MM.1S (cell line): ENCODE data around the gene NGEF.

ENCODE experiments used
- DNase-seq: peaks from one replicate; pipeline ENCODE4 v3.0.0-alpha.2; 2015
- H2AFZ ChIP-seq: fragments of 300-600 bp; sonication (generic); 2 replicates; pipeline ENCODE4 v1.6.0; 2016; ENCODE audit warnings: antibody characterized with exemption, low read length
- H3F3A ChIP-seq: fragments of 300-600 bp; sonication (generic); 2 replicates; pipeline ENCODE4 v1.6.1; 2016; ENCODE audit warnings: mild to moderate bottlenecking, antibody characterized with exemption, low read length, moderate library complexity, mixed read lengths; ENCODE audit not compliant: insufficient read depth
- H3K27ac ChIP-seq: fragments of 300-600 bp; sonication (generic); 2 replicates; pipeline ENCODE4 v1.5.1; 2016; ENCODE audit warnings: mild to moderate bottlenecking, low read length
- H3K27me3 ChIP-seq: fragments of 300-600 bp; sonication (generic); replicated peaks from 2 replicates; pipeline ENCODE4 v1.6.0; 2016; ENCODE audit warnings: low read length; ENCODE audit not compliant: insufficient read depth
- H3K36me3 ChIP-seq: fragments of 300-600 bp; sonication (generic); replicated peaks from 2 replicates; pipeline ENCODE4 v1.6.1; 2016; ENCODE audit warnings: mild to moderate bottlenecking, low read length, mixed read lengths; ENCODE audit not compliant: insufficient read depth
- H3K4me1 ChIP-seq: fragments of 300-600 bp; sonication (generic); 2 replicates; pipeline ENCODE4 v1.6.1; 2016; ENCODE audit warnings: low read length, mixed read lengths
- H3K4me2 ChIP-seq: fragments of 300-600 bp; sonication (generic); 2 replicates; pipeline ENCODE4 v1.6.0; 2016; ENCODE audit warnings: low read depth, low read length
- H3K4me3 ChIP-seq: fragments of 300-600 bp; sonication (generic); 2 replicates; pipeline ENCODE4 v1.5.1; 2016; ENCODE audit warnings: low read length, mixed read lengths
- H3K79me2 ChIP-seq: fragments of 300-600 bp; sonication (generic); 2 replicates; pipeline ENCODE4 v1.6.1; 2016; ENCODE audit warnings: mixed run types, low read length, mixed read lengths
- H3K9ac ChIP-seq: fragments of 300-600 bp; sonication (generic); 2 replicates; pipeline ENCODE4 v1.6.1; 2016; ENCODE audit warnings: low read length, mixed read lengths
- H3K9me2 ChIP-seq: fragments of 300-600 bp; sonication (generic); replicated peaks from 2 replicates; pipeline ENCODE4 v1.6.1; 2016; ENCODE audit warnings: mild to moderate bottlenecking, low read length, mixed read lengths; ENCODE audit not compliant: insufficient read depth
- H3K9me3 ChIP-seq: fragments of 300-600 bp; sonication (generic); replicated peaks from 2 replicates; pipeline ENCODE4 v1.6.1; 2016; ENCODE audit warnings: mild to moderate bottlenecking, low read length, mixed read lengths; ENCODE audit not compliant: insufficient read depth
- H4K20me1 ChIP-seq: fragments of 300-600 bp; sonication (generic); 2 replicates; pipeline ENCODE4 v1.6.1; 2016; ENCODE audit warnings: mild to moderate bottlenecking, low read length, moderate library complexity, mixed read lengths; ENCODE audit not compliant: insufficient read depth
- EZH2 ChIP-seq: fragments of 300-600 bp; sonication (generic); optimal IDR thresholded peaks from 2 replicates; pipeline ENCODE3; 2017; ENCODE audit warnings: low read depth, mild to moderate bottlenecking, antibody characterized with exemption, low read length, mixed read lengths
- EZH2phosphoT487 ChIP-seq: fragments of 300-600 bp; sonication (generic); IDR thresholded peaks from 2 replicates; pipeline ENCODE4 v1.6.1; 2018; ENCODE audit warnings: antibody characterized with exemption, low read length
- TF ChIP-seq, protein P1 (sequence below): fragments of 300-600 bp; sonication (generic); IDR thresholded peaks from 2 replicates; pipeline ENCODE4 v1.5.1; 2016; ENCODE audit warnings: antibody characterized with exemption, low read length, mixed read lengths

The NGEF gene

DNA sequence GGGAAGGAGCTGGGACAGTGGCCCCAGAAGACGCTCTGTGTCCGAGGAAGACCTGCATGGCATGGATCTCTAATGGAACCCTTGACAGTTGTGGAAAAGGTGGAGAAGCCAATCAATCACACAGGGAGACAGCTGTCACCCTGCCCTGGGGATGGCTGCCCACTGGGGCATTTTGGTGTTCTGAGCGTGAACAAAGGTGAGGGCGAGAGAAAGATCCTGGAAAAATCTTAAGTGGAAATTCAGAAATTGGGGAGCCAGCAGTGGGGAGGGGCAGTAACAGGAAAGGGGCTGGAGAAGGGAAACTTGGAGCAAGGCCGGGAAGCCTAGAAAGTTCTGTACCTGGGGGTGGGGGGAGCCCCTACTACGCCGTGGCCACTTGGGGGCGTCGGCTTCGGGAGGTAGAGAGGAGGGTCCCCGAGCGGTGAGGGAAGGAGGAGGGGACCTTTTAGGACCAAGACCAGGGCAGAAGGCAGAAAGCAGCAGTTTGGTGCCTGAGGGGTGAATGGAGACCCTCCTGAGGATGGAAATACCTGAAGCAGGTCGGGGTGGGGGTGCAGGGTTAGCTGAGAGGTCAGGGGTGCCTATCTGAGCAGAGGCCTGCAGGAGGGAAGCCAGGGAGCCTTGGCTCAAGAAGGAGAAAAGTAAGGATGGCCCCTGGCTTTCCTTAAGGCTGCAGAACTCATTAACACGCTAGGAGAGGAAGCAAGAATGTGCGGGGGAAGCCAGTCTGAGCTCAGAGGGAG is 30.0 kb downstream of the NGEF start:
- Histone ChIP-seq H4K20me1 (no peaks in the 10 kb centered on the region), H3K27me3 (no peaks in the 10 kb centered on the region), H3K4me1 (no peaks in the 10 kb centered on the region), H3K9me2 (no peaks in the 10 kb centered on the region), H3K4me3 (no peak overlapping the region), H2AFZ (no peak overlapping the region), H3K9ac (no peak overlapping the region), H3K36me3 (no peaks in the 10 kb centered on the region), H3K79me2 (no peaks in the 10 kb centered on the region), H3K4me2 (no peak overlapping the region), H3K9me3 (no peaks in the 10 kb centered on the region), H3F3A (no peaks in the 10 kb centered on the region), H3K27ac (no peak overlapping the region)
- DNase-seq: no peak
- TF ChIP-seq EZH2 (no peak), EZH2phosphoT487 (no peak)
- TF ChIP-seq, protein P1, sequence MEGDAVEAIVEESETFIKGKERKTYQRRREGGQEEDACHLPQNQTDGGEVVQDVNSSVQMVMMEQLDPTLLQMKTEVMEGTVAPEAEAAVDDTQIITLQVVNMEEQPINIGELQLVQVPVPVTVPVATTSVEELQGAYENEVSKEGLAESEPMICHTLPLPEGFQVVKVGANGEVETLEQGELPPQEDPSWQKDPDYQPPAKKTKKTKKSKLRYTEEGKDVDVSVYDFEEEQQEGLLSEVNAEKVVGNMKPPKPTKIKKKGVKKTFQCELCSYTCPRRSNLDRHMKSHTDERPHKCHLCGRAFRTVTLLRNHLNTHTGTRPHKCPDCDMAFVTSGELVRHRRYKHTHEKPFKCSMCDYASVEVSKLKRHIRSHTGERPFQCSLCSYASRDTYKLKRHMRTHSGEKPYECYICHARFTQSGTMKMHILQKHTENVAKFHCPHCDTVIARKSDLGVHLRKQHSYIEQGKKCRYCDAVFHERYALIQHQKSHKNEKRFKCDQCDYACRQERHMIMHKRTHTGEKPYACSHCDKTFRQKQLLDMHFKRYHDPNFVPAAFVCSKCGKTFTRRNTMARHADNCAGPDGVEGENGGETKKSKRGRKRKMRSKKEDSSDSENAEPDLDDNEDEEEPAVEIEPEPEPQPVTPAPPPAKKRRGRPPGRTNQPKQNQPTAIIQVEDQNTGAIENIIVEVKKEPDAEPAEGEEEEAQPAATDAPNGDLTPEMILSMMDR: no peak

DNA sequence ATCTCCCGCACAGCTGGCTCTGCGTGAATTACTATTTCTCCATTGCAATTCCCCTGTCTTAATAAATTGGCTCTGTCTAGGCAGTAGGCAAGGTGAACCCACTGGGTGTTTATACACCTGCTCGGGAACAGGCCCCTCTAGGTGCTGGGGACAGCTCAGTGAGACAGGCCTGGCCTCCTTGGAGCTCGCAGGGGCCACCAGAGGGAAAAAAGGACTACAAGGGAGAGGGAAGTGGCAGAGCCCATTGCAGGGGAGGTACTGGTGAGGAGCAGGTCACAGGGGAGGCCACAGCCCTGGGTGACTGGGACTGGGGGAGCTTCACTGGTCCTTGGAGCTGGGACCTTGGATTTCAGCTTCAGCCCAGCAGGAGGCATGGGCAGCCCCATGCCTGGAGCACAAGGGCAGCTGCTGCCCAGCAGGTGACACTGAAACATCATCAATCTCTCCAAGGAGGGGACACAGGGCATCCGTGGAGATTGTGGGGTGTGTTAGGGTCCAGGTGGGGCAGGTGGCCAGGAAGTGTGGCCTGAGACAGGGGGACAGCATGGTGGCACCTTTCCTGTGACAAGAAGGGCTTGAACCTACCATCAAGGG is 31.2 kb downstream of the NGEF start:
- no peaks in the 10 kb centered on the region for H3K4me1 ChIP-seq
- H3K27me3 ChIP-seq: no peaks in the 10 kb centered on the region
- H2AFZ ChIP-seq: no peak overlapping the region
- H3K9me2 ChIP-seq: no peaks in the 10 kb centered on the region
- H3K9me3 ChIP-seq: no peaks in the 10 kb centered on the region
- H3K36me3 ChIP-seq: no peaks in the 10 kb centered on the region
- no peak overlapping the region for H3K9ac ChIP-seq
- H3K79me2 ChIP-seq: no peaks in the 10 kb centered on the region
- no peaks in the 10 kb centered on the region for H4K20me1 ChIP-seq
- H3F3A ChIP-seq: no peaks in the 10 kb centered on the region
- TF ChIP-seq, protein P1: no peak
- TF ChIP-seq EZH2: no peak
- TF ChIP-seq EZH2phosphoT487: no peak
- no peak overlapping the region for H3K4me2 ChIP-seq
- H3K4me3 ChIP-seq: no peak overlapping the region
- DNase-seq: no peak
- H3K27ac ChIP-seq: no peak overlapping the region

DNA sequence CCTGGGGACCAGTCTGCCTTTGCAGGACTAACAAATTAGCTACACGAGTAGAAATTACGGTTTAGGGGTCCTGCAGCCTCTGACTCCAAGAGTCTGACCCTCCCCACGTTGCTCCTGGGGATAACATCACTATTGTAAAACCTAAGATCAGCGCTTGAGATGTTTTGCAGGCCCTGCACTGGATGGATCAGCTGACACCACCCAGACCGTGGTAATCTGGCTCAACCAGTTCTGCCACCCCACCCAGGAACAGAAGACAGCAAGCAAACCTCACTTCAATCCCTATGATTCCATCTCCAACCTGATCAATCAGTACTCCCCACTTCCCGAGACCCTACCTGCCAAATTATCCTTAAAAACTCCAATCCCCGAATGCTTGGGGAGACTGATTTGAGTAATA is 31.7 kb downstream of the NGEF start:
- H3K4me2 ChIP-seq: no peak overlapping the region

More for the DNA sequence above, 31.7 kb downstream of the NGEF start:
- H3K4me1 ChIP-seq: no peaks in the 10 kb centered on the region
- H3K9me2 ChIP-seq: no peaks in the 10 kb centered on the region
- H2AFZ ChIP-seq: no peak overlapping the region
- no peak for DNase-seq
- no peak overlapping the region for H3K9ac ChIP-seq
- H3K27ac ChIP-seq: no peak overlapping the region
- no peaks in the 10 kb centered on the region for H3F3A ChIP-seq
- no peaks in the 10 kb centered on the region for H3K79me2 ChIP-seq
- no peaks in the 10 kb centered on the region for H3K36me3 ChIP-seq
- no peak overlapping the region for H3K4me3 ChIP-seq
- no peaks in the 10 kb centered on the region for H3K9me3 ChIP-seq
- no peaks in the 10 kb centered on the region for H3K27me3 ChIP-seq
- TF ChIP-seq, protein P1: no peak
- no peak for TF ChIP-seq EZH2
- H4K20me1 ChIP-seq: no peaks in the 10 kb centered on the region
